K562 treated with DMSO at 1 percent for 12 hours (cell line): ENCODE data around the gene OTUD1. TPM values are rescaled to one million over a fixed set of nuclear protein-coding genes. Genes with fewer than 3 reads are reported as not detected.

Experiments
- total RNA-seq: library from RNA; unstranded; fragments of 300-600 nt; gene quantifications from 2 replicates; pipeline ENCODE4 v1.2.3, GENCODE V29; 2022; ENCODE audit not compliant: insufficient read depth

OTUD1 gene, protein sequence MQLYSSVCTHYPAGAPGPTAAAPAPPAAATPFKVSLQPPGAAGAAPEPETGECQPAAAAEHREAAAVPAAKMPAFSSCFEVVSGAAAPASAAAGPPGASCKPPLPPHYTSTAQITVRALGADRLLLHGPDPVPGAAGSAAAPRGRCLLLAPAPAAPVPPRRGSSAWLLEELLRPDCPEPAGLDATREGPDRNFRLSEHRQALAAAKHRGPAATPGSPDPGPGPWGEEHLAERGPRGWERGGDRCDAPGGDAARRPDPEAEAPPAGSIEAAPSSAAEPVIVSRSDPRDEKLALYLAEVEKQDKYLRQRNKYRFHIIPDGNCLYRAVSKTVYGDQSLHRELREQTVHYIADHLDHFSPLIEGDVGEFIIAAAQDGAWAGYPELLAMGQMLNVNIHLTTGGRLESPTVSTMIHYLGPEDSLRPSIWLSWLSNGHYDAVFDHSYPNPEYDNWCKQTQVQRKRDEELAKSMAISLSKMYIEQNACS
- total RNA-seq: 3.0 and 6.7 TPM in 2 replicates

GRCh38 chr10:23438547-23439451 is at the start of gene OTUD1:
Gene OTUD1 (plus strand): TSS chr10:23439075. CDS start chr10:23439458, 383 bp downstream.

Other genes with a start within 250 kb of the OTUD1 start
- not detected in 2 replicates for gene PTF1A, start 246.8 kb upstream of the OTUD1 start, total RNA-seq
- gene C10orf67, start 94.3 kb upstream of the OTUD1 start, total RNA-seq: not detected in 2 replicates